Smooth muscle cell (in vitro differentiated cells): ENCODE data around the gene ORC3. TPM values are rescaled to one million over a fixed set of nuclear protein-coding genes. Genes with fewer than 3 reads are reported as not detected.
"Not testable (repeated sequence)": the region's sequence is repeated elsewhere in the genome, so short reads cannot be mapped to it uniquely, and the experiment has no call there.

ENCODE experiments used
- DNase-seq: peaks from one replicate; lab custom pipeline; 2025; ENCODE audit not compliant: unreplicated experiment; lab: John Stamatoyannopoulos, UW
- H2AFZ ChIP-seq: fragments of 200-600 bp; sonication (generic); 2 replicates; pipeline ENCODE4 v1.6.0; 2016; ENCODE audit warnings: antibody characterized with exemption, low read depth, mild to moderate bottlenecking
- H3F3A ChIP-seq: fragments of 200-600 bp; sonication (generic); 2 replicates; pipeline ENCODE4 v1.6.0; 2017; ENCODE audit warnings: antibody characterized with exemption, low read depth
- H3K27ac ChIP-seq: fragments of 200-600 bp; sonication (generic); 2 replicates; pipeline ENCODE4 v1.5.1; 2016; ENCODE audit warnings: low read depth, mild to moderate bottlenecking
- H3K27me3 ChIP-seq: fragments of 200-600 bp; sonication (generic); 2 replicates; pipeline ENCODE4 v1.6.1; 2016; ENCODE audit warnings: low read depth, mild to moderate bottlenecking
- H3K36me3 ChIP-seq: fragments of 200-600 bp; sonication (generic); 2 replicates; pipeline ENCODE4 v1.5.1; 2016; ENCODE audit warnings: low read depth
- H3K4me1 ChIP-seq: fragments of 200-600 bp; sonication (generic); 2 replicates; pipeline ENCODE4 v1.5.1; 2016; ENCODE audit warnings: low read depth
- H3K4me2 ChIP-seq: fragments of 200-600 bp; sonication (generic); 2 replicates; pipeline ENCODE4 v1.6.0; 2016; ENCODE audit warnings: mild to moderate bottlenecking
- H3K4me3 ChIP-seq: fragments of 200-600 bp; sonication (generic); 2 replicates; pipeline ENCODE4 v1.5.1; 2016; ENCODE audit warnings: mild to moderate bottlenecking
- H3K79me2 ChIP-seq: fragments of 200-600 bp; sonication (generic); 2 replicates; pipeline ENCODE4 v1.6.0; 2016; ENCODE audit warnings: low read depth, mild to moderate bottlenecking
- H3K9ac ChIP-seq: fragments of 200-600 bp; sonication (generic); 2 replicates; pipeline ENCODE4 v1.6.0; 2016; ENCODE audit warnings: low read depth
- H3K9me3 ChIP-seq: fragments of 200-600 bp; sonication (generic); replicated peaks from 2 replicates; pipeline ENCODE4 v1.5.1; 2016; ENCODE audit warnings: low read depth
- H4K20me1 ChIP-seq: fragments of 200-600 bp; sonication (generic); 2 replicates; pipeline ENCODE4 v1.6.0; 2016; ENCODE audit warnings: low read depth
- CTCF ChIP-seq: fragments of 200-600 bp; sonication (generic); IDR thresholded peaks from 2 replicates; pipeline ENCODE4 v1.5.1; 2017; ENCODE audit warnings: borderline replicate concordance, mild to moderate bottlenecking, antibody characterized with exemption; ENCODE audit not compliant: insufficient read depth, poor library complexity, severe bottlenecking
- WGBS: methylation state at CpG from one replicate; pipeline ENCODE4 v1.1.7; 2016; ENCODE audit warnings: low lambda C conversion rate; 5-methylcytosine and 5-hydroxymethylcytosine counted together
- polyA plus RNA-seq: library from polyadenylated mRNA; unstranded; fragments of >200 nt; fragmentation: Nextera tagmentation; extraction: Ambion mirVana; gene quantifications from 2 replicates; pipeline ENCODE4 v1.2.1, GENCODE V29; 2016
- total RNA-seq: library from RNA; depleted of rRNA; stranded (reverse); fragments of >200 nt; gene quantifications from 2 replicates; pipeline ENCODE4 v1.2.3, GENCODE V29; 2014

ORC3 gene
- total and polyA plus RNA-seq, 2 experiments from 2014 or later: 23.4 to 37.1 TPM

GRCh38 chr6:87702589-87702945, 112.6 kb downstream of the ORC3 start:
- H2AFZ ChIP-seq: peak overlapping the region; percentile 85
- peak overlapping the region; percentile 57 for H3K9ac ChIP-seq
- no peaks in the 10 kb centered on the region for H3K36me3 ChIP-seq
- no peak for TF ChIP-seq CTCF
- H3K4me1 ChIP-seq: peaks cover 19% of the 10 kb centered on the region
- H3K4me2 ChIP-seq: peak overlapping the region; percentile 86
- peaks cover 38% of the 10 kb centered on the region for H4K20me1 ChIP-seq
- no peak for DNase-seq
- H3K27me3 ChIP-seq: no peaks in the 10 kb centered on the region
- H3F3A ChIP-seq: peaks cover 12% of the 10 kb centered on the region
- no peaks in the 10 kb centered on the region for H3K9me3 ChIP-seq
- peak overlapping the region; percentile 87 for H3K27ac ChIP-seq
- H3K4me3 ChIP-seq: peak overlapping the region; percentile 88
- H3K79me2 ChIP-seq: peaks cover 44% of the 10 kb centered on the region
- 1% methylated on average over 7 of the region's 7 CpGs for WGBS

GRCh38 chr6:87703039-87703438, 113.1 kb downstream of the ORC3 start:
- H3K4me1 ChIP-seq: peaks cover 14% of the 10 kb centered on the region
- H3K27me3 ChIP-seq, H3K9me3 ChIP-seq, H3K36me3 ChIP-seq, DNase-seq: not testable (repeated sequence)
- peaks cover 39% of the 10 kb centered on the region for H3K79me2 ChIP-seq
- H4K20me1 ChIP-seq: peaks cover 33% of the 10 kb centered on the region
- H2AFZ ChIP-seq: peak overlapping the region; percentile 85
- peak overlapping the region; percentile 87 for H3K27ac ChIP-seq
- H3K9ac ChIP-seq: peak overlapping the region; percentile 57
- H3K4me3 ChIP-seq: peak overlapping the region; percentile 88
- peaks cover 12% of the 10 kb centered on the region for H3F3A ChIP-seq
- 74% methylated on average over 19 of the region's 19 CpGs for WGBS
- peak overlapping the region; percentile 86 for H3K4me2 ChIP-seq

- Histone ChIP-seq H3K9ac (no peak overlapping the region), H3F3A (peaks cover 12% of the 10 kb centered on the region), H3K36me3 (no peaks in the 10 kb centered on the region), H3K4me2 (no peak overlapping the region), H3K27me3 (no peaks in the 10 kb centered on the region), H2AFZ (peak overlapping the region; percentile 77), H3K4me3 (no peak overlapping the region), H3K4me1 (no peaks in the 10 kb centered on the region), H3K9me3 (no peaks in the 10 kb centered on the region), H3K79me2 (peaks cover 18% of the 10 kb centered on the region), H3K27ac (peak overlapping the region; percentile 55), H4K20me1 (peaks cover 11% of the 10 kb centered on the region)
- DNase-seq: no peak
- no peak for TF ChIP-seq CTCF
- WGBS: 39% methylated on average over 4 of the region's 4 CpGs
Measured at GRCh38 chr6:87705070-87705691, 115.2 kb downstream of the ORC3 start.

GRCh38 chr6:87706187-87706966, 116.4 kb downstream of the ORC3 start:
- Histone ChIP-seq H3F3A (peaks cover 12% of the 10 kb centered on the region), H3K9me3 (no peaks in the 10 kb centered on the region), H3K27ac (peak overlapping the region; percentile 55), H3K27me3 (no peaks in the 10 kb centered on the region), H4K20me1 (no peaks in the 10 kb centered on the region), H3K4me3 (no peak overlapping the region), H3K9ac (no peak overlapping the region), H3K4me2 (no peak overlapping the region), H3K36me3 (no peaks in the 10 kb centered on the region), H3K4me1 (no peaks in the 10 kb centered on the region), H2AFZ (no peak overlapping the region), H3K79me2 (peaks cover 6% of the 10 kb centered on the region)
- DNase-seq: no peak
- 90% methylated on average over 3 of the region's 3 CpGs for WGBS
- no peak for TF ChIP-seq CTCF

- not testable (repeated sequence) for H3K27ac ChIP-seq, DNase-seq, H2AFZ ChIP-seq, H3K4me1 ChIP-seq, H3K79me2 ChIP-seq, H3K36me3 ChIP-seq, H3K9me3 ChIP-seq, H4K20me1 ChIP-seq, H3F3A ChIP-seq, H3K4me2 ChIP-seq, H3K4me3 ChIP-seq, H3K9ac ChIP-seq, H3K27me3 ChIP-seq
- 84% methylated on average over 7 of the region's 7 CpGs for WGBS
Measured at GRCh38 chr6:87708581-87709427, 118.9 kb downstream of the ORC3 start.
